ENCODE results near the gene AHCYL2. TPM values are rescaled to one million over a fixed set of nuclear protein-coding genes. Genes with fewer than 3 reads are reported as not detected.

AHCYL2 gene
- total and polyA plus RNA-seq, 2 donors (not counting 3 experiments of a cell fraction or from before 2014, with no cell fraction given): 10.8 to 13.5 TPM

DNA sequence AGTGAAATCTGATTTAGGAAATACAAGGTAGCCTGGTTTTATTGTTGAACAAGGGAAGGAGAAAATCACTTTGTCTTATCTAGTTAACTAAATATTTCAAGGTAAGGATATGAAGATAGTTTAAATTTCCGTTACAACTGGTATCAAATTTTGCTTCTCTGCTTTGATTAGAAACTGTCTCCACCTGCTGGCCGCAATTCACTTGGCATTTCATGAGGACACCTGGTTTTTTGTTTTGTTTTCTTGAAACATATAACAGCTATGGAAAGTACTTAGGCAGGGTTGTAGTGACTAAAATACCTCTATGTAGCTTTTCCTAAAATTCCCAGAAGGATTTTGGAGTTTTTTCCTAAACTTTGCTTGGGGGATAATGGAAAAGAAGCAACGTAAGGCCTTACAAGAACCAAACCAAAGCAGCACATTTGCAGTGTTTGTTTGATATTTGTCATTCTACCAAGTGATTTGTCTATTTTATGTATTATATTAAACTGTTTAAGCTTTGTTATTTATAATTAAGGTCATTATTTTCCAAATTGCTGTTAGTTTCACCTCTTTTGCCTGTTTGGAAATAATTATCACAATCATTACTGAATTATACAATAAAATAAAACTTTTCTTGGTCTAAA, 73.6 kb downstream of the AHCYL2 start:
- DNase-seq (ENCODE audit: low read depth, low spot score) (peak; percentile 66), FAIRE-seq (peak; percentile 70)
- Histone ChIP-seq H2AFZ (ENCODE audit: low read depth, low read length) (no peak overlapping the region), H3K36me3 (ENCODE audit: control insufficient read depth in 2 of 2, extremely low read depth in 1 of 2, insufficient read depth in 2 of 2, low read length in 2 of 2) (no peaks in the 10 kb centered on the region), H3K27me3 (ENCODE audit: control insufficient read depth in 2 of 2, insufficient read depth in 2 of 2, low read length in 2 of 2) (no peaks in the 10 kb centered on the region), H3K9me1 (replicated peaks; ENCODE audit: control insufficient read depth, extremely low read depth, insufficient read depth, low read length) (no peaks in the 10 kb centered on the region), H3K27ac (ENCODE audit: insufficient read depth, low read depth, low read length) (no peak overlapping the region), H3K4me3 (replicated peaks in 1 of 3; ENCODE audit: insufficient read depth in 1 of 3, low read depth in 1 of 3, low read length in 3 of 3) (no peak overlapping the region), H3K79me2 (ENCODE audit: control insufficient read depth, insufficient read depth, low read length) (no peaks in the 10 kb centered on the region), H3K9me3 (replicated peaks; ENCODE audit: control insufficient read depth, insufficient read depth, low read length) (no peaks in the 10 kb centered on the region), H4K20me1 (replicated peaks; ENCODE audit: control insufficient read depth, extremely low read depth, insufficient read depth, low read length) (no peaks in the 10 kb centered on the region), H3K4me2 (ENCODE audit: insufficient read depth, low read length) (no peak overlapping the region), H3K4me1 (ENCODE audit: control insufficient read depth, extremely low read depth, insufficient read depth, low read length) (no peaks in the 10 kb centered on the region), H3K9ac (replicated peaks; ENCODE audit: extremely low read depth, insufficient read depth, low read length) (no peak overlapping the region)
- dilution Hi-C loops (cut with MboI; ENCODE audit: extremely low pct_ligation_motif_present, low sequenced_read_pairs): no loop called here
- intact Hi-C loops (cut with micrococcal nuclease): loop anchor here (1.0 to 2.0 kb wide), 3 partner anchors 28 to 174 kb away; no protein-coding TSS in a partner anchor
- ChIA-PET POLR2A (interaction anchor here (0.6 kb wide), 1 partner anchor 174 kb away, joined by 3 read pairs; no protein-coding TSS in a partner anchor), CTCF (interaction anchor here (0.6 to 6.4 kb wide), 41 partner anchors 8 to 345 kb away, joined by 3 to 235 read pairs (median 4); partner anchors contain the start of genes AHCYL2 and STRIP2)
- no TSS peak for BruUV-seq (replicated peaks)
- TF ChIP-seq, protein P1, sequence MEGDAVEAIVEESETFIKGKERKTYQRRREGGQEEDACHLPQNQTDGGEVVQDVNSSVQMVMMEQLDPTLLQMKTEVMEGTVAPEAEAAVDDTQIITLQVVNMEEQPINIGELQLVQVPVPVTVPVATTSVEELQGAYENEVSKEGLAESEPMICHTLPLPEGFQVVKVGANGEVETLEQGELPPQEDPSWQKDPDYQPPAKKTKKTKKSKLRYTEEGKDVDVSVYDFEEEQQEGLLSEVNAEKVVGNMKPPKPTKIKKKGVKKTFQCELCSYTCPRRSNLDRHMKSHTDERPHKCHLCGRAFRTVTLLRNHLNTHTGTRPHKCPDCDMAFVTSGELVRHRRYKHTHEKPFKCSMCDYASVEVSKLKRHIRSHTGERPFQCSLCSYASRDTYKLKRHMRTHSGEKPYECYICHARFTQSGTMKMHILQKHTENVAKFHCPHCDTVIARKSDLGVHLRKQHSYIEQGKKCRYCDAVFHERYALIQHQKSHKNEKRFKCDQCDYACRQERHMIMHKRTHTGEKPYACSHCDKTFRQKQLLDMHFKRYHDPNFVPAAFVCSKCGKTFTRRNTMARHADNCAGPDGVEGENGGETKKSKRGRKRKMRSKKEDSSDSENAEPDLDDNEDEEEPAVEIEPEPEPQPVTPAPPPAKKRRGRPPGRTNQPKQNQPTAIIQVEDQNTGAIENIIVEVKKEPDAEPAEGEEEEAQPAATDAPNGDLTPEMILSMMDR (IDR thresholded peaks at IDR 0.05; ENCODE audit: extremely low read depth in 1 of 2, insufficient read depth in 1 of 2, low read depth in 1 of 2, low read length in 2 of 2): peak; percentile 54 to 56
- no peak for TF ChIP-seq MYC (IDR thresholded peaks at IDR 0.05; ENCODE audit: low read depth, low read length)

DNA sequence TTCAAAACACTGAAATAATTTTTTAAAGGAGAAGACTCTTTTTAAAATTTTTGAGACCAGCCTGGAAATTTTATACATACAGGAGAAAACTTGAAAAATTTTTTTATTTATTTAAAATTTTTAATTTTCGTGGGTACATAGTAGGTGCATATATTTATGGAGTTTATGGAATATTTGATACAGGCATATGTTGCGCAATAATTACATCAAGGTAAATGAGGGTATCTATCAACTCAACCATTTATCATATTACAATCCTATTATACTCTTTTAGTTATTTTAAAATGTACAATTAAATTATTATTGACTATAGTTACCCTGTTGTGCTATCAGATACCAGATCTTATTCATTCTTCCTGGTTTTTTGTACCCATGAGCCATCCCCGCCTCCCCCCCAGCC, 75.1 kb downstream of the AHCYL2 start:
- CTCF ChIA-PET: interaction anchor here (0.6 to 6.4 kb wide), 3 partner anchors 81 to 136 kb away, joined by 3 to 235 read pairs (median 17); no protein-coding TSS in a partner anchor
- dilution Hi-C loops (cut with MboI; ENCODE audit: extremely low pct_ligation_motif_present, low sequenced_read_pairs): no loop called here

More for the DNA sequence above, 75.1 kb downstream of the AHCYL2 start:
- Histone ChIP-seq H3K27me3 (ENCODE audit: control insufficient read depth in 2 of 2, insufficient read depth in 2 of 2, low read length in 2 of 2) (no peaks in the 10 kb centered on the region), H3K36me3 (ENCODE audit: control insufficient read depth in 2 of 2, extremely low read depth in 1 of 2, insufficient read depth in 2 of 2, low read length in 2 of 2) (no peaks in the 10 kb centered on the region), H3K79me2 (ENCODE audit: control insufficient read depth, insufficient read depth, low read length) (no peaks in the 10 kb centered on the region), H3K4me2 (ENCODE audit: insufficient read depth, low read length) (no peak overlapping the region), H3K4me1 (ENCODE audit: control insufficient read depth, extremely low read depth, insufficient read depth, low read length) (no peaks in the 10 kb centered on the region), H3K9me1 (replicated peaks; ENCODE audit: control insufficient read depth, extremely low read depth, insufficient read depth, low read length) (no peaks in the 10 kb centered on the region), H3K27ac (ENCODE audit: insufficient read depth, low read depth, low read length) (no peak overlapping the region), H4K20me1 (replicated peaks; ENCODE audit: control insufficient read depth, extremely low read depth, insufficient read depth, low read length) (no peaks in the 10 kb centered on the region), H3K4me3 (replicated peaks in 1 of 3; ENCODE audit: insufficient read depth in 1 of 3, low read depth in 1 of 3, low read length in 3 of 3) (no peak overlapping the region), H3K9ac (replicated peaks; ENCODE audit: extremely low read depth, insufficient read depth, low read length) (no peak overlapping the region), H2AFZ (ENCODE audit: low read depth, low read length) (no peak overlapping the region), H3K9me3 (replicated peaks; ENCODE audit: control insufficient read depth, insufficient read depth, low read length) (no peaks in the 10 kb centered on the region)
- no peak for TF ChIP-seq FOS (IDR thresholded peaks at IDR 0.05; ENCODE audit: borderline replicate concordance, insufficient read depth, low read length)
- TF ChIP-seq, protein P1 (IDR thresholded peaks at IDR 0.05; ENCODE audit: extremely low read depth in 1 of 2, insufficient read depth in 1 of 2, low read depth in 1 of 2, low read length in 2 of 2): no peak
- TF ChIP-seq, protein P2, sequence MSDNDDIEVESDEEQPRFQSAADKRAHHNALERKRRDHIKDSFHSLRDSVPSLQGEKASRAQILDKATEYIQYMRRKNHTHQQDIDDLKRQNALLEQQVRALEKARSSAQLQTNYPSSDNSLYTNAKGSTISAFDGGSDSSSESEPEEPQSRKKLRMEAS (IDR thresholded peaks at IDR 0.05; ENCODE audit: insufficient read depth, insufficient read length): no peak
- no peak for TF ChIP-seq EZH2 (IDR thresholded peaks at IDR 0.05; ENCODE audit: borderline replicate concordance, low read depth, low read length, severe bottlenecking)
- POLR2A ChIA-PET: no interaction called here
- FAIRE-seq (no peak), DNase-seq (ENCODE audit: low read depth, low spot score) (no peak)
- BruUV-seq (replicated peaks): no TSS peak
- intact Hi-C loops (cut with micrococcal nuclease): loop anchor here (2.0 kb wide), 1 partner anchor 29 kb away; no protein-coding TSS in a partner anchor
